ENCODE results near the gene KRTAP10-11.

The KRTAP10-11 gene

DNA sequence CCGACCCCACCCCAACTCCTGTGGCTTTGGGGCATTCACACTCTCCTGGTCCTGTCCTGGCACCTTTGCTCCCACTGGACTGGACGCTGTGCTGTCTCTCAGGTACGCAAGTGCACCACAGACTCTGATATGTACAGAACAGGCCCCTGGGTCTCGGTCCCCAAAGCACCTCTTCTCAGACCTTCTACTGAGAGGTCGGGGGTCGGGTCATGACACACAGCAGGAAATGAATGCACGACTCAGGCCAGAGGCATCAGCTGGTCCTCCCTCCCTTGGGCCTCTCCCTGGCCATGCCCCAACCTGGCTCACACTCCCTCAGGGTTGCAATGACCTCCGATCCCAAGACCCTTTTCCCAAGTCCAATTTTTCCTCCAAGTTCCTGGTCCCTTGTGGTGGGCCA, 49.0 kb downstream of the KRTAP10-11 start:
- Mint-ChIP-seq H3K9me3 (peaks cover 13% of the 10 kb centered on the region), H3K4me3 (no peak overlapping the region), H3K27ac (no peak overlapping the region), H3K36me3 (ENCODE audit: low read depth) (no peaks in the 10 kb centered on the region), H3K27me3 (ENCODE audit: low read depth) (peaks cover 55% of the 10 kb centered on the region), H3K4me1 (ENCODE audit: low read depth) (no peaks in the 10 kb centered on the region)
- no peak for DNase-seq (ENCODE audit: low spot score)

DNA sequence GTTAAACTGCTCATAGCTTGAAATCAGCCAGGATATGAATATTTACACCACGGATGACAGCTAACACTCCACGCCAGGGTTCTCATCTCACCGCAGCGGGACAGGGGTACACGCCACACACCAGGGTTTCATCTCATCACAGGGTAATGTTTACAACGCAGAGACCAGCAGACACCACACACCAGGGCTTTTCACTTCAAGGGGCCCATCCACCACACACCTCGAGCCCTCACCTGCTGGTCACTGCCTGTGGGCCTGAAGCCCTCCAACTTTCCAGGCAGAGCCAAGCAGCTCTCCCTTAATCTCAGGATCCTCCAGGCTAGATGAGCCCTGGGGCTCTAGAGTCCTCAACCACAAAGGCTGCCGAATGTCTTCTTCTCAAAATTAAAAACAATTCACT, 49.4 kb downstream of the KRTAP10-11 start:
- no peaks in the 10 kb centered on the region for H3K4me1 Mint-ChIP-seq (ENCODE audit: low read depth)
- no peak overlapping the region for H3K27ac Mint-ChIP-seq
- no peak for DNase-seq (ENCODE audit: low spot score)
- H3K27me3 Mint-ChIP-seq (ENCODE audit: low read depth): peaks cover 54% of the 10 kb centered on the region
- no peaks in the 10 kb centered on the region for H3K36me3 Mint-ChIP-seq (ENCODE audit: low read depth)
- H3K9me3 Mint-ChIP-seq: peaks cover 13% of the 10 kb centered on the region
- H3K4me3 Mint-ChIP-seq: no peak overlapping the region

- Mint-ChIP-seq H3K27me3 (ENCODE audit: low read depth) (peaks cover 50% of the 10 kb centered on the region), H3K4me3 (no peak overlapping the region), H3K9me3 (peaks cover 13% of the 10 kb centered on the region), H3K36me3 (ENCODE audit: low read depth) (no peaks in the 10 kb centered on the region), H3K4me1 (ENCODE audit: low read depth) (no peaks in the 10 kb centered on the region), H3K27ac (no peak overlapping the region)
- DNase-seq (ENCODE audit: low spot score): no peak
Observed at GRCh38 chr21:44696572-44696971, 50.4 kb downstream of the KRTAP10-11 start.

Data from T-helper 2 cell treated with Interferon-gamma antibody and Interleukin-4, amounts not matched to agents 5 μg/mL and 100 μg/mL, for 36 hours (primary cell).